GM19351 (cell line): ENCODE measurements around the gene PIK3CD.

Experiments
- ATAC-seq: cut with Tn5 transposase; IDR thresholded peaks from one replicate; pipeline ENCODE4 v1.9.1; 2021; ENCODE audit warnings: mild to moderate bottlenecking, moderate library complexity; ENCODE audit not compliant: unreplicated experiment

The PIK3CD gene

GRCh38 chr1:9764550-9764949 is 113.0 kb downstream of the PIK3CD start:
- no peak for ATAC-seq

GRCh38 chr1:9766759-9767442 is 115.4 kb downstream of the PIK3CD start:
- no peak for ATAC-seq

GRCh38 chr1:9767964-9768668 is 116.6 kb downstream of the PIK3CD start:
- no peak for ATAC-seq

- no peak for ATAC-seq
Measured at GRCh38 chr1:9768983-9769382, 117.5 kb downstream of the PIK3CD start.

- no peak for ATAC-seq
Measured at GRCh38 chr1:9770298-9770697, 118.8 kb downstream of the PIK3CD start.

GRCh38 chr1:9774712-9775679 is 123.5 kb downstream of the PIK3CD start:
- no peak for ATAC-seq

GRCh38 chr1:9776685-9777084 is 125.2 kb downstream of the PIK3CD start:
- no peak for ATAC-seq
